SJSA1 (cell line): Measurements from ENCODE around the gene ZNF324B. TPM values are rescaled to one million over a fixed set of nuclear protein-coding genes. Genes with fewer than 3 reads are reported as not detected.

Source experiments
- total RNA-seq: library from RNA; depleted of rRNA; stranded (reverse); fragments of >200 nt; shearing (Covaris generic); gene quantifications from 2 replicates; pipeline ENCODE4 v1.2.3, GENCODE V29; 2014; rRNA removed

ZNF324B gene
- total RNA-seq, 1 experiment from 2014 or later = 6.7 TPM

Other genes starting within 250 kb of the ZNF324B start
- gene ZNF544, start 222.7 kb upstream of the ZNF324B start, total RNA-seq = 42.4 and 50.5 TPM in 2 replicates
- 2.5 and 4.1 TPM in 2 replicates for gene ZNF8, start 172.7 kb upstream of the ZNF324B start, total RNA-seq
- 44.4 and 59.3 TPM in 2 replicates for gene ERVK3-1, start 146.2 kb upstream of the ZNF324B start, total RNA-seq
- gene ZSCAN22, start 124.6 kb upstream of the ZNF324B start, total RNA-seq = 2.5 and 3.2 TPM in 2 replicates
- gene A1BG, start 98.1 kb upstream of the ZNF324B start, total RNA-seq = 23.6 and 67.7 TPM in 2 replicates
- gene ZNF497, start 88.9 kb upstream of the ZNF324B start, total RNA-seq = 0.19 and 1.3 TPM in 2 replicates
- 2.5 and 7.0 TPM in 2 replicates for gene ZNF837, start 70.6 kb upstream of the ZNF324B start, total RNA-seq
- gene RPS5, start 64.4 kb upstream of the ZNF324B start, total RNA-seq = 1,597 and 2,220 TPM in 2 replicates
- gene RNF225, start 56.0 kb upstream of the ZNF324B start, total RNA-seq = 0.53 TPM in 1 of 2 replicates, not detected in the other
- 9.6 and 13.5 TPM in 2 replicates for gene ZNF584, start 43.0 kb upstream of the ZNF324B start, total RNA-seq
- gene ZNF132, start 11.5 kb upstream of the ZNF324B start, total RNA-seq = 2.8 and 6.0 TPM in 2 replicates
- gene ZNF324, start 15.5 kb downstream of the ZNF324B start, total RNA-seq = 6.4 and 15.1 TPM in 2 replicates
- gene ZNF446, start 24.7 kb downstream of the ZNF324B start, total RNA-seq = 5.1 TPM in 2 replicates
- gene SLC27A5, start 60.4 kb downstream of the ZNF324B start, total RNA-seq = 0.38 and 0.55 TPM in 2 replicates
- 4.2 and 4.7 TPM in 2 replicates for gene ZBTB45, start 68.2 kb downstream of the ZNF324B start, total RNA-seq
- gene TRIM28, start 92.4 kb downstream of the ZNF324B start, total RNA-seq = 343 and 432 TPM in 2 replicates
- 92.8 and 116 TPM in 2 replicates for gene CHMP2A, start 103.5 kb downstream of the ZNF324B start, total RNA-seq
- gene UBE2M, start 107.0 kb downstream of the ZNF324B start, total RNA-seq = 79.2 and 109 TPM in 2 replicates
- 5.0 and 7.4 TPM in 2 replicates for gene MZF1, start 121.7 kb downstream of the ZNF324B start, total RNA-seq